IMR-90 (cell line): ENCODE results near the gene IL6ST. TPM values are rescaled to one million over a fixed set of nuclear protein-coding genes. Genes with fewer than 3 reads are reported as not detected.
A peak's percentile ranks its signal among the peaks of the same experiment; 100 is the strongest.

ENCODE experiments used
- ATAC-seq: fragments of 200-7000 bp; cut with Tn5 transposase; 2 replicates; pipeline ENCODE4 v1.9.1; 2020; ENCODE audit warnings: low read depth, mild to moderate bottlenecking, moderate library complexity
- BruUV-seq: library from RNA; stranded (reverse); fragments of 400-500 nt; replicated peaks from 2 replicates; lab custom pipeline; 2021; lab: Mats Ljungman, UMichigan
- CTCF ChIA-PET: fragments of 300-600 bp; formaldehyde crosslinking; extraction: SDS; loops from one replicate; lab custom pipeline; 2021; ENCODE audit warnings: antibody characterized with exemption; lab: Yijun Ruan, JAX
- POLR2A ChIA-PET: fragments of 300-600 bp; sonication (Branson Sonifier 250); formaldehyde crosslinking; loops from one replicate; lab custom pipeline; 2022; ENCODE audit warnings: antibody characterized with exemption; ENCODE audit not compliant: unreplicated experiment; lab: Charles Lee
- DNase-seq: peaks from one replicate; pipeline ENCODE4 v3.0.0; 2013
- H2AFZ ChIP-seq: replicated peaks from 2 replicates; pipeline ENCODE3; 2013; ENCODE audit warnings: low read length, mild to moderate bottlenecking; ENCODE audit not compliant: poor library complexity
- H2AK5ac ChIP-seq: 2 replicates; pipeline ENCODE4 v1.6.1; 2013; ENCODE audit warnings: low read depth, low read length, inconsistent platforms
- H2AK9ac ChIP-seq: replicated peaks from 2 replicates; pipeline ENCODE3; 2013; ENCODE audit warnings: mild to moderate bottlenecking, low read depth, low read length, moderate library complexity; ENCODE audit not compliant: poor library complexity
- H2BK120ac ChIP-seq: 2 replicates; pipeline ENCODE4 v1.6.1; 2013; ENCODE audit warnings: low read depth, low read length, inconsistent platforms
- H2BK15ac ChIP-seq: 3 replicates; pipeline ENCODE4 v1.6.1; 2013; ENCODE audit warnings: low read depth, low read length, inconsistent platforms
- H2BK20ac ChIP-seq: 2 replicates; pipeline ENCODE4 v1.6.1; 2013; ENCODE audit warnings: low read depth, mild to moderate bottlenecking, inconsistent platforms, low read length, moderate library complexity
- H2BK5ac ChIP-seq: 2 replicates; pipeline ENCODE4 v1.6.1; 2013; ENCODE audit warnings: mild to moderate bottlenecking, low read depth, low read length, inconsistent platforms; ENCODE audit not compliant: poor library complexity, severe bottlenecking
- H3K14ac ChIP-seq: replicated peaks from 2 replicates; pipeline ENCODE4 v1.6.1; 2013; ENCODE audit warnings: low read depth, low read length, inconsistent platforms
- H3K18ac ChIP-seq: 2 replicates; pipeline ENCODE4 v1.6.1; 2013; ENCODE audit warnings: low read depth, low read length, control low read depth
- H3K23ac ChIP-seq: 2 replicates; pipeline ENCODE4 v1.6.1; 2013; ENCODE audit warnings: low read depth, low read length, inconsistent platforms
- H3K27ac ChIP-seq: 2 replicates; pipeline ENCODE4 v1.5.1; 2013; ENCODE audit warnings: mild to moderate bottlenecking, control low read depth, low read length; ENCODE audit not compliant: insufficient read depth
- H3K27me3 ChIP-seq: 2 replicates; pipeline ENCODE4 v1.6.1; 2013; ENCODE audit warnings: low read length; ENCODE audit not compliant: control insufficient read depth, insufficient read depth
- H3K36me3 ChIP-seq: 2 replicates; pipeline ENCODE4 v1.6.1; 2013; ENCODE audit warnings: low read length, mixed read lengths; ENCODE audit not compliant: control insufficient read depth, insufficient read depth
- H3K4ac ChIP-seq: 2 replicates; pipeline ENCODE4 v1.6.1; 2013; ENCODE audit warnings: low read depth, low read length, inconsistent platforms
- H3K4me1 ChIP-seq: 2 replicates; pipeline ENCODE4 v1.6.1; 2013; ENCODE audit warnings: low read length, mixed read lengths; ENCODE audit not compliant: control insufficient read depth, insufficient read depth
- H3K4me2 ChIP-seq: 2 replicates; pipeline ENCODE4 v1.6.1; 2013; ENCODE audit warnings: low read depth, mild to moderate bottlenecking, control low read depth, low read length, moderate library complexity
- H3K4me3 ChIP-seq: 2 replicates; pipeline ENCODE4 v1.5.1; 2013; ENCODE audit warnings: low read depth, mild to moderate bottlenecking, control low read depth, low read length, moderate library complexity; ENCODE audit not compliant: insufficient read depth
- H3K56ac ChIP-seq: 2 replicates; pipeline ENCODE4 v1.6.1; 2013; ENCODE audit warnings: low read length, inconsistent platforms; ENCODE audit not compliant: insufficient read depth; ENCODE audit errors: extremely low read depth
- H3K79me1 ChIP-seq, 2 experiments: 2 replicates each; pipeline ENCODE4 v1.6.1; 2013; ENCODE audit warnings: low read length in 2 of 2, inconsistent platforms in 1 of 2, low read depth in 1 of 2
- H3K9ac ChIP-seq: 2 replicates; pipeline ENCODE4 v1.6.1; 2013; ENCODE audit warnings: low read depth, low read length, control low read depth
- H3K9me1 ChIP-seq: 2 replicates; pipeline ENCODE4 v1.6.1; 2013; ENCODE audit warnings: low read length, inconsistent platforms; ENCODE audit not compliant: insufficient read depth
- H3K9me3 ChIP-seq: 2 replicates; pipeline ENCODE4 v1.6.1; 2013; ENCODE audit warnings: low read length; ENCODE audit not compliant: control insufficient read depth, insufficient read depth
- H4K20me1 ChIP-seq: 2 replicates; pipeline ENCODE4 v1.6.1; 2013; ENCODE audit warnings: low read length, inconsistent platforms; ENCODE audit not compliant: insufficient read depth
- H4K5ac ChIP-seq: 2 replicates; pipeline ENCODE4 v1.6.1; 2013; ENCODE audit warnings: mild to moderate bottlenecking, low read depth, low read length, control low read depth
- H4K8ac ChIP-seq, 2 experiments: 2 replicates each; pipeline ENCODE4 v1.6.1; 2013; ENCODE audit warnings: low read depth in 2 of 2, low read length in 2 of 2, control low read depth in 1 of 2, inconsistent platforms in 1 of 2
- H4K91ac ChIP-seq: 2 replicates; pipeline ENCODE4 v1.6.1; 2013; ENCODE audit warnings: low read depth, low read length, inconsistent platforms; ENCODE audit not compliant: insufficient read depth
- BHLHE40 ChIP-seq: fragments of 150-350 bp; IDR thresholded peaks from 2 replicates; pipeline ENCODE4 v1.6.1; 2016; ENCODE audit warnings: mild to moderate bottlenecking, low read depth, low read length
- CEBPB ChIP-seq: IDR thresholded peaks from 2 replicates; pipeline ENCODE4 v1.6.1; 2012; ENCODE audit warnings: low read depth, low read length, improper control_type of control experiment
- CHD1 ChIP-seq: IDR thresholded peaks from 2 replicates; pipeline ENCODE4 v1.6.1; 2012; ENCODE audit warnings: low read depth, low read length, improper control_type of control experiment
- CTCF ChIP-seq: conservative IDR thresholded peaks from 2 replicates; pipeline ENCODE4 v1.5.1; 2012; ENCODE audit warnings: mild to moderate bottlenecking, low read depth, low read length, improper control_type of control experiment
- FOS ChIP-seq: fragments of 150-350 bp; IDR thresholded peaks from 2 replicates; pipeline ENCODE4 v1.6.1; 2016; ENCODE audit warnings: low read depth, low read length
- MAFK ChIP-seq: IDR thresholded peaks from 2 replicates; pipeline ENCODE4 v1.6.1; 2012; ENCODE audit warnings: low read depth, low read length, improper control_type of control experiment
- MAZ ChIP-seq: IDR thresholded peaks from 2 replicates; pipeline ENCODE4 v1.6.1; 2012; ENCODE audit warnings: low read depth, mild to moderate bottlenecking, low read length, improper control_type of control experiment, moderate library complexity, borderline replicate concordance
- MXI1 ChIP-seq: IDR thresholded peaks from 2 replicates; pipeline ENCODE4 v1.6.1; 2012; ENCODE audit warnings: low read depth, mild to moderate bottlenecking, low read length, moderate library complexity, borderline replicate concordance
- NFE2L2 ChIP-seq: fragments of 150-350 bp; IDR thresholded peaks from 2 replicates; pipeline ENCODE4 v1.6.1; 2016; ENCODE audit warnings: low read depth, mild to moderate bottlenecking, low read length
- POLR2A ChIP-seq: IDR thresholded peaks from 2 replicates; pipeline ENCODE4 v1.6.1; 2012; ENCODE audit warnings: mild to moderate bottlenecking, low read depth, low read length
- RAD21 ChIP-seq: IDR thresholded peaks from 2 replicates; pipeline ENCODE4 v1.6.1; 2012; ENCODE audit warnings: low read length, improper control_type of control experiment
- USF2 ChIP-seq: fragments of 150-350 bp; IDR thresholded peaks from 2 replicates; pipeline ENCODE4 v1.6.1; 2017; ENCODE audit warnings: mild to moderate bottlenecking, antibody characterized with exemption, low read length, low read depth
- dilution Hi-C: fragments of 300-500 bp; cut with HindIII; formaldehyde crosslinking; loops from one replicate; pipeline ENCODE4 v1.14.3; 2018; ENCODE audit warnings: low sequenced_read_pairs; ENCODE audit not compliant: unreplicated experiment
- in situ Hi-C: fragments of 300-500 bp; cut with MboI; formaldehyde crosslinking; loops from 3 replicates; pipeline ENCODE4 v1.14.3; 2019; ENCODE audit warnings: low sequenced_read_pairs, inconsistent platforms, mixed read lengths
- intact Hi-C: fragments of 100-400 bp; cut with micrococcal nuclease; formaldehyde crosslinking; loops from 2 replicates; pipeline ENCODE4 v1.10.0; 2022
- polyA plus RNA-seq, 3 experiments: library from polyadenylated mRNA; depleted of rRNA; stranded (reverse); fragments of >200 nt; gene quantifications; 2 replicates each; pipeline ENCODE4 v1.2.3, GENCODE V29; 2012; ENCODE audit warnings: low replicate concordance in 1 of 3
- total RNA-seq: library from RNA; depleted of rRNA; stranded (reverse); fragments of >200 nt; gene quantifications from 2 replicates; pipeline ENCODE4 v1.2.3, GENCODE V29; 2012

Gene IL6ST
- total and polyA plus RNA-seq, 2 of the 4 experiments (the other 2 are of a cell fraction) = 90.6 to 506 TPM

- H3K27me3 ChIP-seq = no peaks in the 10 kb centered on the region
- in situ Hi-C loops = no loop called here
- BruUV-seq = no TSS peak
- H4K20me1 ChIP-seq = no peaks in the 10 kb centered on the region
- TF ChIP-seq CTCF = no peak
- no peak for TF ChIP-seq USF2
- no peak for TF ChIP-seq RAD21
- no peak for TF ChIP-seq MXI1
- TF ChIP-seq CHD1 = no peak
- no peak for TF ChIP-seq BHLHE40
- no peak for TF ChIP-seq NFE2L2
- TF ChIP-seq CEBPB = no peak
- no peak for TF ChIP-seq MAZ
- TF ChIP-seq POLR2A = no peak
- TF ChIP-seq FOS = no peak
- TF ChIP-seq MAFK = no peak
- H2BK15ac ChIP-seq = no peak overlapping the region
- peak overlapping the region; percentile 65 for H3K14ac ChIP-seq
- H2AFZ ChIP-seq = peak overlapping the region; percentile 59
- intact Hi-C loops = no loop called here
- no peak overlapping the region for H3K4me2 ChIP-seq
- dilution Hi-C loops = no loop called here
- H3K9me1 ChIP-seq = peaks cover 5% of the 10 kb centered on the region; the same call in 1 of the 2 replicates
- H3K4ac ChIP-seq = peak overlapping the region; percentile 32; the same call in 1 of the 2 replicates
- H3K79me1 ChIP-seq = peaks cover 0 to 3% of the 10 kb centered on the region in 2 experiments; a peak in 1 of 4 replicates
- H2BK5ac ChIP-seq = no peak overlapping the region
- no peak overlapping the region for H4K5ac ChIP-seq
- H3K4me3 ChIP-seq = no peak overlapping the region
- 0 out of 2 replicates have a peak, but pooled peaks cover 2% of the 10 kb centered on the region for H3K9me3 ChIP-seq
- H3K27ac ChIP-seq = no peak overlapping the region
- ATAC-seq = no peak
- H3K18ac ChIP-seq = 0 out of 2 replicates have a peak overlapping the region, but pooled peaks have one; percentile 43
- ChIA-PET POLR2A (no interaction called here), CTCF (no interaction called here)
- H3K4me1 ChIP-seq = peaks cover 4% of the 10 kb centered on the region; the same call in 1 of the 2 replicates
- peak overlapping the region; percentile 54; the same call in 1 of the 2 replicates for H2BK20ac ChIP-seq
- H3K23ac ChIP-seq = no peak overlapping the region
- H2AK9ac ChIP-seq = peak overlapping the region; percentile 34
- no peaks in the 10 kb centered on the region for H3K36me3 ChIP-seq
- H4K91ac ChIP-seq = no peak overlapping the region
- peak overlapping the region; percentile 27 for H2AK5ac ChIP-seq
- no peak overlapping the region for H4K8ac ChIP-seq
- no peak for DNase-seq
- H3K56ac ChIP-seq = no peak overlapping the region
- H3K9ac ChIP-seq = no peak overlapping the region
- H2BK120ac ChIP-seq = peak overlapping the region; percentile 60; the same call in 1 of the 2 replicates
Observed at GRCh38 chr5:56029457-56029856, 34.7 kb upstream of the IL6ST start.
